ENCODE data around the gene CACNA2D4.

CACNA2D4 gene

DNA sequence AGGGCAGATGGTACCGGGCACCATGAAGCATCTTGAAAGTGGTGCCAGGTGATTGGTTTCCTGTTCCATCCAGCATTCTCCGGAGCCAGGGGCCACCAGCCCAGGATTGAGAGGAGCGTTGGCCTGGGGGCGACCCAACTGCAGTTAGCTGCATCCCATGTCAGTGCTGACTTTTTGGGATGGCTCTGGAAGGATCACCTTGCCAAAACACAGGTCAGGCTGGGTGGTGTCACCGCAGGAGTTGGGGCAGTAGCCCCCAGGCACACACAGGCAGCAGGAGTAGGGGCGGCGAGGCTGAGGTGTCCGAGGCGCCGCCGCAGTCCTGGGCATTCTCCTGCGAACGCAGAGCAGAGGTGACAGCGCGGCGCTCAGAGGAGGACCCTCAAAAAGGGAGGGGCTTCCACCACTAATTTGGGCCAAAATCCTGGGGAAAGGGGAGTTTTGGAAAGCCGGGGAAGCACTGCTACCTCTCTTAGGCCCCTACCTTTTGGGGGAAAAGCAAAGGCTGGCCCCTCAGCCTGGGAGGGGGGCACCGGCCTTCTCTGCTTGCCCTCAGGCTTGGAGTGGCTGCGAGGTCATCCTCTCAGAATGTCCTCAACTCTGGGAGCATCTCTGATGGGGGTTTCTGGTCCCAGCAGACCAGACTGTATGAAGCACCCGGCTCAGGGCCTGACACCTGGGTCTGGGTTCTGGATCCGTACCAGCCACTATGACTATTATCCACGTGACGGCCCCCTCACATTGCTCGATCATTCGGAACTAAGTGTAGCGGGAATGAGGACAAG, 124.8 kb downstream of the CACNA2D4 start:
- no peaks in the 10 kb centered on the region for H3K36me3 ChIP-seq
- H3K4me3 ChIP-seq (ENCODE audit: low read depth, low read length): no peak overlapping the region
- peaks cover 6% of the 10 kb centered on the region; the same call in 1 of the 2 replicates for H3K4me1 ChIP-seq
- no peak for DNase-seq
- TF ChIP-seq, protein P1, sequence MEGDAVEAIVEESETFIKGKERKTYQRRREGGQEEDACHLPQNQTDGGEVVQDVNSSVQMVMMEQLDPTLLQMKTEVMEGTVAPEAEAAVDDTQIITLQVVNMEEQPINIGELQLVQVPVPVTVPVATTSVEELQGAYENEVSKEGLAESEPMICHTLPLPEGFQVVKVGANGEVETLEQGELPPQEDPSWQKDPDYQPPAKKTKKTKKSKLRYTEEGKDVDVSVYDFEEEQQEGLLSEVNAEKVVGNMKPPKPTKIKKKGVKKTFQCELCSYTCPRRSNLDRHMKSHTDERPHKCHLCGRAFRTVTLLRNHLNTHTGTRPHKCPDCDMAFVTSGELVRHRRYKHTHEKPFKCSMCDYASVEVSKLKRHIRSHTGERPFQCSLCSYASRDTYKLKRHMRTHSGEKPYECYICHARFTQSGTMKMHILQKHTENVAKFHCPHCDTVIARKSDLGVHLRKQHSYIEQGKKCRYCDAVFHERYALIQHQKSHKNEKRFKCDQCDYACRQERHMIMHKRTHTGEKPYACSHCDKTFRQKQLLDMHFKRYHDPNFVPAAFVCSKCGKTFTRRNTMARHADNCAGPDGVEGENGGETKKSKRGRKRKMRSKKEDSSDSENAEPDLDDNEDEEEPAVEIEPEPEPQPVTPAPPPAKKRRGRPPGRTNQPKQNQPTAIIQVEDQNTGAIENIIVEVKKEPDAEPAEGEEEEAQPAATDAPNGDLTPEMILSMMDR (IDR thresholded peaks at IDR 0.05; ENCODE audit: low read depth, low read length): no peak
- no peaks in the 10 kb centered on the region for H3K27me3 ChIP-seq
- no peaks in the 10 kb centered on the region for H3K9me3 ChIP-seq

DNA sequence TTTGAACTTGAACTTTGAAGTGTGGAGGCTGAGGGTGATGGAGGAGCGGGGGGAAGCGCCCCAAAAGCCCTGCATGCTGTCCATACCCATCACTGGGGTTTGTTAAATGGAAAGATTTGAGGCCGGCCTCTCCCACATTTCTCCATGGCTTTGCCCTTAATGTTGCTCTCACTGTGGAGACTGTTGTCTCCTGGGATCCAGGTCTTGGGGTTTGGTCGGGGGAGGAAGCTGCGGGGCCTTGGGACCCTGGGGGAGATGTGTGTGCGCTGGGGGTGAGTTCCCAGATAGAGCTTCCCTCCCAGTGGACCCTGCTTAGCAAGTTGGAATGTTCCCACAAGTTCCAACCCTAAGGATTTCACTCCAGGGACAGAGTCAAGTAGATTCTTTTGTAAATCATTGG, 126.0 kb downstream of the CACNA2D4 start:
- DNase-seq: no peak
- Histone ChIP-seq H3K36me3 (peaks cover 3% of the 10 kb centered on the region; the same call in 1 of the 2 replicates), H3K9me3 (no peaks in the 10 kb centered on the region), H3K4me3 (ENCODE audit: low read depth, low read length) (no peak overlapping the region), H3K27me3 (no peaks in the 10 kb centered on the region), H3K4me1 (peaks cover 6% of the 10 kb centered on the region; the same call in 1 of the 2 replicates)
- TF ChIP-seq, protein P1 (IDR thresholded peaks at IDR 0.05; ENCODE audit: low read depth, low read length): no peak

DNA sequence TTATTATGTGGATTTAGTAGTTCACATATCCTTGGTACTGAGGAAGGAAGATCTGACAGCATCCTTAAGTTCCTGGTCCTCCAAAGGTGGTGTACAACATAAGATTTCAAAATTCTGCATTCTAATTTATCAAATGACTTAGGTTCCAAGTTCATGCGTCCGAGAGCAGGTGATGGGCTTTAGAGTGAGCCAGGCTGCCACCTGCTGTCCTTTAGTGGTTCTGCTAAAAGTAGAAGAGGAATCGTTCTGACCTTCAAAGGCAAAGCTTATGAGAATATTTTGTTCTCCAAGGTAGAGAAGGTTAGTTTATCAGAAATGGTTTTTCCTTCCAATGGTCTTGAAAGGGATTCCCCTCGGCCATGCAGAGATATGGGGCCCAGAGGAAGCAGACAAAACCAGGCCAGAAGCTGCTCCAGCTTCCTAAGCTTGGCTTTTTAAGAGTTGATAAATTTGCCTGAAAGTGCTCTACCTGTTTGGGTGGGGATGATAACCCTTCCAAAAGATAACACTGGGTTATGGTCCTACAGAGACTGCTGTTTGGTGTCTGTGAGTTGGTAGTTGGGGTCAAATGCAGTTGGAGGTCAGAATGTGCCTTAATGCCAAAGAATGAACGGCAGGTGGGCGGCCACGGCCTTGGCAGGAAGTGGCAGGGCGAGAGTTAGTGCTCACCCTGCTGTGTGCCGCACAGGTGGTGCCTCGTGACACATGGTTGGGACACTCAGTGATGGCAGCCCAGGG, 127.2 kb downstream of the CACNA2D4 start:
- H3K4me3 ChIP-seq (ENCODE audit: low read depth, low read length): no peak overlapping the region

DNA sequence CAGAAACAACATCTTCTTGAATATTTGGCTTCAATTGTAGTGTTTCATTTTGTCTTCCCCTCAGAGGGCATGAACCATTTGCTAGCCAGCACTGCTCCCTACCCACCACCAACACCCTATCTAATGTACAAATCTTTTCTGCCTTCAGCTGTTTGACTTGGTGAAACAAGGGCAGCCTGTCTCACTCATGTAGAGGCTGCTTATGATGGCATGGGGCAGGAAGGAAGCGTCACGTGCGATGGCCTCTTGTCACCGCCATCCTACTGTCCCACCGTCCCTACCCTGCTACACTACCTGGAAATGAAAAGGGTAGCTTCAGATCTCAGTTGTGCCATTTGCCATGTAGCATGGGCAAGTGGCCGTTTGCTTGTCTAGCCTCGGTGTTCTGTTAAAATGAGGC, 128.0 kb downstream of the CACNA2D4 start:
- H3K4me1 ChIP-seq: peaks cover 6% of the 10 kb centered on the region; the same call in 1 of the 2 replicates
- no peaks in the 10 kb centered on the region for H3K27me3 ChIP-seq
- no peaks in the 10 kb centered on the region for H3K9me3 ChIP-seq
- no peak overlapping the region for H3K4me3 ChIP-seq (ENCODE audit: low read depth, low read length)
- peaks cover 14% of the 10 kb centered on the region for H3K36me3 ChIP-seq
- DNase-seq: no peak
- TF ChIP-seq, protein P1 (IDR thresholded peaks at IDR 0.05; ENCODE audit: low read depth, low read length): no peak

More for the DNA sequence above, 127.2 kb downstream of the CACNA2D4 start:
- Histone ChIP-seq H3K9me3 (no peaks in the 10 kb centered on the region), H3K36me3 (peaks cover 7% of the 10 kb centered on the region), H3K27me3 (no peaks in the 10 kb centered on the region), H3K4me1 (peaks cover 6% of the 10 kb centered on the region; the same call in 1 of the 2 replicates)
- TF ChIP-seq, protein P1 (IDR thresholded peaks at IDR 0.05; ENCODE audit: low read depth, low read length): peak; percentile 95
- DNase-seq: peak; percentile 71

DNA sequence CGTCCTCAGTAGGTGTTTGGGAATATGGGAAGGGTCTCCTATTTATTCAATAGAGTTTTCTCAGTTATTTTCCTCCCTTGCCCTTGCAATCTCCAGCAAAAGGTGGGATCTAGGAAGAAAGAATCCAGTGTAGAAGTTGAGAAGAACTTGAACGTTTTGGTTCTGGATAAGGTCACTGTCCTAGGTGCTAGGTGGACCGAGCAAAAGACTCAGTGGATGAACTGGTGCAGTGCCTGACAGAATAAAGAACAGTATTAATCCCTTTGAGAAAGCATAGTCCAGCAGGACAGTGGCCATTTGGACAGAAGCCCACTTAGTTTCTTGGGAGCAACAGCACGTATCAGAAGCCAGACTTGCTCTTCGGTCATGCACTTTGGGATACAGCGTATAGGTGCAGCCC, 130.7 kb downstream of the CACNA2D4 start:
- Histone ChIP-seq H3K9me3 (no peaks in the 10 kb centered on the region), H3K27me3 (no peaks in the 10 kb centered on the region), H3K36me3 (peaks cover 21% of the 10 kb centered on the region), H3K4me1 (peaks cover 6% of the 10 kb centered on the region; the same call in 1 of the 2 replicates), H3K4me3 (ENCODE audit: low read depth, low read length) (no peak overlapping the region)
- no peak for DNase-seq
- TF ChIP-seq, protein P1 (IDR thresholded peaks at IDR 0.05; ENCODE audit: low read depth, low read length): no peak

All from BE2C (cell line).